Heart left ventricle (tissue), 16 donors: Measurements from ENCODE around the gene CACNA1C. TPM values are rescaled to one million over a fixed set of nuclear protein-coding genes. Genes with fewer than 3 reads are reported as not detected.

Experiments
- ATAC-seq, 4 donors: fragments of 200-7000 bp; cut with Tn5 transposase; one replicate each; pipeline ENCODE4 v1.9.1; 2020 to 2022; ENCODE audit warnings: moderate library complexity in 4 of 4, mild to moderate bottlenecking in 3 of 4, moderate number of reproducible peaks in 1 of 4
- DNase-seq, 5 donors: peaks; one replicate each; pipeline ENCODE4 v3.0.0-alpha.2; 2020
- H3K27ac ChIP-seq, 12 donors: fragments of 200-600 bp; sonication (generic) in 4 of 12; one replicate each; pipeline versions ENCODE4 v1.5.0 to v1.8.0; 2016 to 2022; ENCODE audit warnings: mild to moderate bottlenecking in 2 of 12
- H3K27me3 ChIP-seq, 9 donors: fragments of 200-600 bp; sonication (generic) in 2 of 9; one replicate each; pipeline versions ENCODE4 v1.5.1 to v1.8.0; 2016 to 2022; ENCODE audit warnings: mild to moderate bottlenecking in 3 of 9
- H3K36me3 ChIP-seq, 9 donors: fragments of 200-600 bp; sonication (generic) in 2 of 9; one replicate each; pipeline versions ENCODE4 v1.5.0 to v1.8.0; 2018 to 2022; ENCODE audit warnings: mild to moderate bottlenecking in 2 of 9
- H3K4me1 ChIP-seq, 12 donors: fragments of 200-600 bp; sonication (generic) in 4 of 12; one replicate each; pipeline versions ENCODE4 v1.5.0 to v1.8.0; 2016 to 2022; ENCODE audit warnings: mild to moderate bottlenecking in 3 of 12
- H3K4me3 ChIP-seq, 12 donors: fragments of 200-600 bp; sonication (generic) in 4 of 12; one replicate each; pipeline versions ENCODE4 v1.5.0 to v1.8.0; 2017 to 2022; ENCODE audit warnings: mild to moderate bottlenecking in 9 of 12, moderate library complexity in 4 of 12
- H3K9me3 ChIP-seq, 12 donors: fragments of 200-600 bp; sonication (generic) in 4 of 12; one replicate each; pipeline versions ENCODE4 v1.5.0 to v1.8.0; 2016 to 2022; ENCODE audit warnings: mild to moderate bottlenecking in 1 of 12
- CTCF ChIP-seq, 12 donors: fragments of 200-600 bp; sonication (generic) in 4 of 12; IDR thresholded peaks; one replicate each; pipeline versions ENCODE4 v1.5.0 to v1.8.0; 2018 to 2022; ENCODE audit warnings: antibody characterized with exemption in 12 of 12, mild to moderate bottlenecking in 5 of 12
- POLR2A ChIP-seq, 2 donors: fragments of 450-650 bp; IDR thresholded peaks; one replicate each; pipeline ENCODE4 v1.6.1; 2017; ENCODE audit warnings: antibody characterized with exemption in 2 of 2, mild to moderate bottlenecking in 2 of 2, moderate library complexity in 2 of 2
- WGBS, 4 donors: extraction: QIAGEN DNeasy Blood & Tissue Kit in 2 of 4; methylation state at CpG; one replicate each; pipeline versions ENCODE4 v1.1.5 to v1.1.7; 2013 to 2018; 5-methylcytosine and 5-hydroxymethylcytosine counted together
- intact Hi-C, 10 donors: fragments of 100-400 bp; cut with DNase I; formaldehyde crosslinking; loops; one replicate each; pipeline versions ENCODE4 v1.11.1 to v1.14.2; 2022
- polyA plus RNA-seq, 2 donors: library from polyadenylated mRNA; stranded (reverse); fragments of 200-250 nt; gene quantifications; one replicate each; pipeline ENCODE4 v1.2.3, GENCODE V29; 2013
- total RNA-seq, 9 donors: library from RNA; depleted of rRNA in 2 of 9; stranded (reverse); fragments of >200 nt in 2 of 9; fragmentation: NEBNext Ultra II Directional in 3 of 9; extraction: Animal tissue kit (Norgen Biotek cat#: 25700) in 3 of 9; gene quantifications; one replicate each; pipeline versions ENCODE4 v1.1.0 to v1.2.4, GENCODE V29; 2016 to 2023
- donor health status: ischemic (EF 13 %, LVEDD 7.1; RV severe dilation, severe dysfunction).
- donor health status: healthy with polysubstance abuse.
- donor health status: DM: no; HTN: yes; CAD: no.
- donor health status: DM: no; HTN: no; CAD: no.
- donor health status: ischemic (EF 25% LVEDD 6.9; RV normal size, moderate dysfunction).
- donor health status: ischemic (EF 25% LVEDD 5.7; RV mildly dilated, moderate dysfunction).
- donor health status: healthy.
- donor health status: DM: yes; HTN: yes; CAD: no.
- donor health status: ischemic (EF 35%, LVEDD 5.7; RV mildly dilated, moderate dysfunction).
- donor health status: nonischemic (EF 11% LVEDD 7.7; RV severe dilation, severe dysfunction).
- donor health status: DM: yes; HTN: yes; CAD: no.
- donor health status: PGD.
- donor health status: ischemic (EF 29% LVEDD 5.4; RV normal size, mild dysfunction).
- donor health status: nonischemic (EF 23%, LVEDD 6.1; RV moderate dilation, normal function).

The CACNA1C gene
- total and polyA plus RNA-seq, 11 donors: 41.9 to 196 (median 164) TPM

- DNase-seq (no peak), ATAC-seq (no peak)
- H3K27me3 ChIP-seq: no peaks in the 10 kb centered on the region
- no peak overlapping the region for H3K4me3 ChIP-seq
- intact Hi-C loops: loop anchor here in 1 of 10 donors (10.0 kb wide), 1 partner anchor 51 kb away; no protein-coding TSS in a partner anchor
- no peaks in the 10 kb centered on the region for H3K9me3 ChIP-seq
- H3K36me3 ChIP-seq: peaks cover 0 to 76% (median 25%) of the 10 kb centered on the region in 9 donors
- no peak overlapping the region for H3K27ac ChIP-seq
- 92 to 96% (median 93%) methylated on average over 19 of the region's 19 CpGs for WGBS, 4 donors
- TF ChIP-seq POLR2A (IDR thresholded peaks at IDR 0.05) (no peak), CTCF (IDR thresholded peaks at IDR 0.05) (no peak)
- H3K4me1 ChIP-seq: peaks cover 0 to 46% (median 8%) of the 10 kb centered on the region in 12 donors
These were observed 502.8 kb downstream of the CACNA1C start for GRCh38 chr12:2555487-2556082.

- peaks cover 0 to 74% (median 25%) of the 10 kb centered on the region in 9 donors for H3K36me3 ChIP-seq
- intact Hi-C loops: loop anchor here in 1 of 10 donors (10.0 kb wide), 1 partner anchor 53 kb away; no protein-coding TSS in a partner anchor
- no peak overlapping the region for H3K27ac ChIP-seq
- no peak overlapping the region for H3K4me3 ChIP-seq
- 55 to 69% (median 58%) methylated on average over 3 of the region's 3 CpGs for WGBS, 4 donors
- DNase-seq: no peak
- ATAC-seq: peak in 1 of 4 donors; percentile 50
- TF ChIP-seq POLR2A (IDR thresholded peaks at IDR 0.05): no peak
- peaks cover 0 to 45% (median 16%) of the 10 kb centered on the region in 12 donors for H3K4me1 ChIP-seq
- no peaks in the 10 kb centered on the region for H3K9me3 ChIP-seq
- no peaks in the 10 kb centered on the region for H3K27me3 ChIP-seq
These were observed 504.8 kb downstream of the CACNA1C start for GRCh38 chr12:2557597-2557996.

- intact Hi-C loops: loop anchor here in 3 of 10 donors (5.0 to 10.0 kb wide), 3 partner anchors 55 to 68 kb away; no protein-coding TSS in a partner anchor
- H3K4me1 ChIP-seq: peaks cover 0 to 35% (median 14%) of the 10 kb centered on the region in 12 donors
- TF ChIP-seq POLR2A (IDR thresholded peaks at IDR 0.05): no peak
- no peak for TF ChIP-seq CTCF (IDR thresholded peaks at IDR 0.05)
- 88 to 94% (median 90%) methylated on average over 6 of the region's 6 CpGs for WGBS, 4 donors
- ATAC-seq (no peak), DNase-seq (no peak)
- H3K36me3 ChIP-seq: peaks cover 0 to 59% (median 18%) of the 10 kb centered on the region in 9 donors
- no peak overlapping the region for H3K4me3 ChIP-seq
- H3K27ac ChIP-seq: peak overlapping the region in 1 of 12 donors; percentile 66
- H3K27me3 ChIP-seq: no peaks in the 10 kb centered on the region
- no peaks in the 10 kb centered on the region for H3K9me3 ChIP-seq
These were observed 507.1 kb downstream of the CACNA1C start for GRCh38 chr12:2559931-2560330.

GRCh38 chr12:2560356-2560755 lies 507.6 kb downstream of the CACNA1C start:
- Histone ChIP-seq H3K27me3 (no peaks in the 10 kb centered on the region), H3K27ac (peak overlapping the region in 4 of 12 donors; percentile 24 to 66 (median 58)), H3K4me1 (peaks cover 0 to 35% (median 14%) of the 10 kb centered on the region in 12 donors), H3K36me3 (peaks cover 0 to 54% (median 17%) of the 10 kb centered on the region in 9 donors), H3K9me3 (no peaks in the 10 kb centered on the region), H3K4me3 (no peak overlapping the region)
- intact Hi-C loops: loop anchor here in 2 of 10 donors (5.0 kb wide), 2 partner anchors 63 to 68 kb away; no protein-coding TSS in a partner anchor
- no peak for TF ChIP-seq CTCF (IDR thresholded peaks at IDR 0.05)
- TF ChIP-seq POLR2A (IDR thresholded peaks at IDR 0.05): no peak
- no peak for ATAC-seq
- 78 to 86% (median 84%) methylated on average over 4 of the region's 4 CpGs for WGBS, 4 donors
- no peak for DNase-seq
